Motor neuron (in vitro differentiated cells): ENCODE results near the gene IFT20. TPM values are rescaled to one million over a fixed set of nuclear protein-coding genes. Genes with fewer than 3 reads are reported as not detected.

Experiments used
- ATAC-seq, 8 experiments: fragments of 200-7000 bp; cut with Tn5 transposase; replicated peaks in 6 of 8; 2 replicates each; pipeline ENCODE4 v1.8.0; 2021; ENCODE audit warnings: mild to moderate bottlenecking in 8 of 8, moderate library complexity in 8 of 8
- H3K27ac ChIP-seq, 2 donors: fragments of 250-450 bp; sonication (Bioruptor Pico); 2 replicates each; pipeline ENCODE4 v1.9.0; 2021; ENCODE audit warnings: antibody characterized with exemption in 2 of 2, mild to moderate bottlenecking in 2 of 2, moderate library complexity in 1 of 2
- H3K4me1 ChIP-seq, 2 donors: fragments of 250-450 bp; sonication (Bioruptor Pico); replicated peaks in 1 of 2; 2 replicates each; pipeline ENCODE4 v1.6.1; 2021; ENCODE audit warnings: antibody characterized with exemption in 2 of 2, mild to moderate bottlenecking in 2 of 2, moderate library complexity in 1 of 2
- H3K4me3 ChIP-seq, 5 donors: fragments of 250-450 bp; sonication (Bioruptor Pico); 2 replicates each; pipeline ENCODE4 v1.9.0; 2021; ENCODE audit warnings: antibody characterized with exemption in 5 of 5, mild to moderate bottlenecking in 5 of 5, moderate library complexity in 4 of 5
- WGBS, 10 experiments: fragments of 450-650 bp; shearing (Covaris generic); methylation state at CpG; one replicate each; pipeline ENCODE4 v1.0.0; 2022; 5-methylcytosine and 5-hydroxymethylcytosine counted together
- in situ Hi-C, 9 experiments: fragments of 400-800 bp; cut with MboI; loops; one replicate each; pipeline ENCODE4 v1.15.0; 2021; ENCODE audit warnings: low sequenced_read_pairs in 9 of 9, low pct_unique_long_range_greater_than_20kb in 2 of 9; ENCODE audit not compliant: unreplicated experiment in 9 of 9
- total RNA-seq, 8 experiments: library from RNA; unstranded; fragments of 300-600 nt; gene quantifications; 2 replicates each; pipeline versions ENCODE4 v1.2.3 to v1.2.4, GENCODE V29; 2022

The IFT20 gene, protein sequence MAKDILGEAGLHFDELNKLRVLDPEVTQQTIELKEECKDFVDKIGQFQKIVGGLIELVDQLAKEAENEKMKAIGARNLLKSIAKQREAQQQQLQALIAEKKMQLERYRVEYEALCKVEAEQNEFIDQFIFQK
- 100 to 1,000 TPM in 3 of 8 experiments, 10 to 100 TPM in 5; 30.7 to 106 (median 64.0) TPM for total RNA-seq

DNA sequence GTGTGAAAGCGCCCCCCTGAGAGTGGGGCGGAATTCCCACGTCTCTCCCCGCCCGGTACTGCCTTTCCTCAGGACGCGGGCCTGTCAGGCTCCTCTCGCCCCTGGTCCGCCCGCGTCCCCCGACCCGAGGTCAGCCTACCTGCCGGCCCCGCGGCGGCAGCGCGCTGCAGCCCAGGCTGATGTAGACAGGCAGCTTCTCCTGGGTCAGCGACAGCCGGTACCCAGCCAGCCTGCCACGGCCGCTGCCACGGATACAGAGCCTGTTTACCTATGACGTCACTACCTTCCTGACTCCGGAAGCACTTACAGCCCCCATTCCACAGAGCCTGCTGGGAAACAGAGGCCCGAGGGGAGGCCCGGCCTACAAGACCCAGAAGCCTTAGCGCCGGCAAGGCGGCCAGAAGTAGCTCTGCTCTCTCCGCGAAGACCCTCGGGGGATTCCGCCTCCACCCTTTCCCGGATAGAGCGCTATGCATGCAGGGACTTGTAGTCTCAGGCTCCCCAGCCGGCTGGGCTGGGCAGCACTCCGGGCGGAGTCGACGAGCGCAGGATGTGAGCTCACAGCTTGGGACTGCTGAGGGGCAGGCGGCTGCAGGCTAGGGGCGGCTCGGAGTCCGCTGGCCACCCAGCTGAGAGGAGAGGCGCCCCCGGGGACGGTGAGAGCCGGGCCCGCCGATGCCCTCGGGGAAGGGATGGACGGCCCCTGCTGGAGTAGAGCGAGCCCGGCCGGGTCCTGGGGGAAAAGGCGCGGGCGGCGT lies at the start of gene IFT20, which contains the start of gene TNFAIP1:
Gene IFT20 (minus strand): TSS at position 272 of the 758 bp plus-strand sequence. CDS start 3,487 bp downstream, outside the sequence.
Gene TNFAIP1 (plus strand): TSS at position 561 of the 758 bp plus-strand sequence. CDS start 3,761 bp downstream, outside the sequence.
- WGBS, 10 experiments = 0 to 1% (median 0%) methylated on average over 1 to 20 of the region's 62 CpGs; no CpG with 5 or more reads in 6 of the 10 experiments
- in situ Hi-C loops = no loop called here
- Histone ChIP-seq H3K4me1 (peaks cover 17 to 20% of the 10 kb centered on the region in 2 donors), H3K4me3 (peak within 1 kb of the TSS; percentile 66 to 98 (median 74)), H3K27ac (peak within 1 kb of the TSS; percentile 74 to 95)
- ATAC-seq = peak; percentile 81 to 95 (median 94)

DNA sequence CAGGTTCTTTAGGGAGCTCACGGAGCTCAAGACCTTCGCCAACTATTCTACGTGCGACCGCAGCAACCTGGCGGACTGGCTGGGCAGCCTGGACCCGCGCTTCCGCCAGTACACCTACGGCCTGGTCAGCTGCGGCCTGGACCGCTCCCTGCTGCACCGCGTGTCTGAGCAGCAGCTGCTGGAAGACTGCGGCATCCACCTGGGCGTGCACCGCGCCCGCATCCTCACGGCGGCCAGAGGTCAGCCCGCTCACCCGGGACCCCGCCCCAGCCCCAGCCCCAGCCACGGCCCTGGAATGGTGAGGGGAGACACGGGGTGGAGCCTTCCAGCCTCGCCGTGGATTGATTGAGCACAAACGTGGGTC lies 49.7 kb upstream of the IFT20 start:
- H3K4me3 ChIP-seq = no peak overlapping the region
- in situ Hi-C loops = loop anchor here in 1 of 9 experiments (25.0 kb wide), 1 partner anchor 102 kb away; no protein-coding TSS in a partner anchor
- ATAC-seq = no peak
- peaks cover 0 to 3% of the 10 kb centered on the region in 2 donors for H3K4me1 ChIP-seq
- H3K27ac ChIP-seq = no peak overlapping the region
- WGBS, 10 experiments = 20 to 80% (median 78%) methylated on average over 1 to 6 of the region's 29 CpGs; no CpG with 5 or more reads in 6 of the 10 experiments

DNA sequence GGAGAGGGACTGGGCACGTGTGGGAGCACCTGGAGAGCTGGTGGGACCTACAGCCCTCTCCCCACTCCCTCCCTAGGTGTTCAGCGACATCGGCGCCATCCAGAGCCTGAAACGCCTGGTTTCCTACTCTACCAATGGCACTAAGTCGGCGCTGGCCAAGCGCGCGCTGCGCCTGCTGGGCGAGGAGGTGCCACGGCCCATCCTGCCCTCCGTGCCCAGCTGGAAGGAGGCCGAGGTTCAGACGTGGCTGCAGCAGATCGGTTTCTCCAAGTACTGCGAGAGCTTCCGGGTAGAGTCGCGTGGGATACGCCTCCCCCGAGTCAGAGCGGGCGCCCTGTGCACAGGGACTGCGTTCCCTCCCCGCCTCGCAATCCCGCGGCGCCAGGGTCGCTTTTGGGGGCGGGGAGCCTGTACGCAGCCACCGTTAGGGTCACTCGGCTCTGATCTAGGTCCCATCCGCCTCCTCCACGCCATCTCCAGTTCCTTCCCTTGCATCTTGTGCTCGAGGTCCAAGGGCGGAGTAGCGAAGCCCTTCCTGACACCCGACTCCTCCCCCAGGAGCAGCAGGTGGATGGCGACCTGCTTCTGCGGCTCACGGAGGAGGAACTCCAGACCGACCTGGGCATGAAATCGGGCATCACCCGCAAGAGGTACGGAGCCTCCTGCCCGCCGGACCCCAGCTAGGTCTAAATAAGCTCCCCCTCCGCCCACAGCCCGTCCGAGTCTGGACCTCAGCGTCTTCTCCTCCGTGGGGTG lies 49.2 kb upstream of the IFT20 start:
- in situ Hi-C loops = loop anchor here in 1 of 9 experiments (25.0 kb wide), 1 partner anchor 103 kb away; no protein-coding TSS in a partner anchor
- WGBS, 10 experiments = 33 to 66% (median 60%) methylated on average over 1 to 8 of the region's 56 CpGs; no CpG with 5 or more reads in 6 of the 10 experiments
- H3K4me3 ChIP-seq = no peak overlapping the region
- H3K27ac ChIP-seq = no peak overlapping the region
- ATAC-seq = peak in 7 of 8 experiments; percentile 19 to 98 (median 46)
- H3K4me1 ChIP-seq = peaks cover 0 to 3% of the 10 kb centered on the region in 2 donors

DNA sequence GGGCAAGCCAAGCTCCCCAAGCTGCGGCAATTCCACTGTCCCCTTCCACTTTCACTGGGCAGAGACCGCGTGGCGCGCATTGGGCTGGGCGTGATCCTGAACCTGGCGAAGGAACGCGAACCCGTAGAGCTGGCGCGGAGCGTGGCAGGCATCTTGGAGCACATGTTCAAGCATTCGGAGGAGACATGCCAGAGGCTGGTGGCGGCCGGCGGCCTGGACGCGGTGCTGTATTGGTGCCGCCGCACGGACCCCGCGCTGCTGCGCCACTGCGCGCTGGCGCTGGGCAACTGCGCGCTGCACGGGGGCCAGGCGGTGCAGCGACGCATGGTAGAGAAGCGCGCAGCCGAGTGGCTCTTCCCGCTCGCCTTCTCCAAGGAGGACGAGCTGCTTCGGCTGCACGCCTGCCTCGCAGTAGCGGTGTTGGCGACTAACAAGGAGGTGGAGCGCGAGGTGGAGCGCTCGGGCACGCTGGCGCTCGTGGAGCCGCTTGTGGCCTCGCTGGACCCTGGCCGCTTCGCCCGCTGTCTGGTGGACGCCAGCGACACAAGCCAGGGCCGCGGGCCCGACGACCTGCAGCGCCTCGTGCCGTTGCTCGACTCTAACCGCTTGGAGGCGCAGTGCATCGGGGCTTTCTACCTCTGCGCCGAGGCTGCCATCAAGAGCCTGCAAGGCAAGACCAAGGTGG lies 46.0 kb upstream of the IFT20 start:
- no peak overlapping the region for H3K27ac ChIP-seq
- peak in 5 of 8 experiments; percentile 39 to 79 (median 52) for ATAC-seq
- 0 to 30% (median 20%) methylated on average over 1 to 37 of the region's 72 CpGs; no CpG with 5 or more reads in 4 of the 10 experiments for WGBS, 10 experiments
- peaks cover 0 to 3% of the 10 kb centered on the region in 2 donors for H3K4me1 ChIP-seq
- no peak overlapping the region for H3K4me3 ChIP-seq
- in situ Hi-C loops = loop anchor here in 1 of 9 experiments (25.0 kb wide), 1 partner anchor 106 kb away; no protein-coding TSS in a partner anchor

DNA sequence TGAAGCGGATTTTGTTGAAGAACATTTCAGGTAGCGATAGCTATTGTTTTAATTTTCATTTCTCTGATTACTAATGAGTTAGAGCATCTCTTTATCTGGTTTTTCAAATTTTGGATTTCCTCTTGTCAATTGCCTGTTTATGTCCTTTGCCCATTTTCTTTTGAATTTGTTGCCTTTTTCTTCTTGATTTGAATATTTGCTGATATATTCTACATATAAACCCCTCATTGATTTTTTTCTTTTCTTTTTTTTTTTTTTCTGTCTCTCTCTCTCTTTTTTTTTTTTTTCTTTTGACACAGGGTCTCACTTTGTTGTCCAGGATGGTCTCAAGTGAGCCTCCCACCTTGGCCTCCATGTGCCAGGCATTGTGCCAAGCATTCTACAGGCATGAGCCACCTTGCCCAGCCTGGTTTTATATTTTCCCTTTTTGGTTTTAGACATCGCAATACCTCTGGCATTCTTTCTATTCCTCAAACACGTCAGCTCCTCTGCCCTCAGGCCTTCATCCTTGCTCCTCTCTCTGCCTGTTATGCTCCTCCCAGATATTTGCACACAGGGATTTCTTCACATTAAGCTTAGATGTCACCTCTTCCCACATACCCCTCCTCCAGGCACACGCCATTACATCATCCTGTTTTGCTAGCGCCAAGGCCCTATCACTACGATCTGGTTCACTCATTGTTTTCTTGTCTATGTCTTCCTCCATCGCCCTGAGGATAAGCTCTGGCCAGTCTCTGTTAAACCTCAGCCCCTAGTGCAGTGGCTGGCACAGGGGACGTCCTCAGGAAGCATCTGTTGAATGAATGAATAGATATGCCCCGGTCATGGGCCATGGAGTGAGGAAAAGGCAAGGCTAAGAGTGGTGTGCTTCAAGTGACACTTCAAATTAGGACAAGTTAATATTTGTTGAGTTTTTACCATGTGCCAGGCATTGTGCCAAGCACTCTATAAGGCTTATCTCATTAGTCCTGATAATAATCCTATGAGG lies 44.8 kb upstream of the IFT20 start:
- ATAC-seq = peak in 3 of 8 experiments; percentile 51 to 64 (median 51)
- Histone ChIP-seq H3K27ac (no peak overlapping the region), H3K4me3 (no peak overlapping the region), H3K4me1 (peaks cover 0 to 3% of the 10 kb centered on the region in 2 donors)
- in situ Hi-C loops = loop anchor here in 1 of 9 experiments (25.0 kb wide), 1 partner anchor 107 kb away; no protein-coding TSS in a partner anchor
- 69 to 97% (median 88%) methylated on average over 3 to 10 of the region's 10 CpGs for WGBS, 10 experiments

GRCh38 chr17:28372945-28373274 lies 37.6 kb upstream of the IFT20 start:
- no peak for ATAC-seq
- in situ Hi-C loops = no loop called here
- Histone ChIP-seq H3K4me1 (peaks cover 24 to 26% of the 10 kb centered on the region in 2 donors), H3K27ac (peak overlapping the region in 1 of 2 donors; percentile 92), H3K4me3 (peak overlapping the region; percentile 48 to 68 (median 51))
- 90 to 100% (median 100%) methylated on average over 1 to 4 of the region's 6 CpGs; no CpG with 5 or more reads in 6 of the 10 experiments for WGBS, 10 experiments

DNA sequence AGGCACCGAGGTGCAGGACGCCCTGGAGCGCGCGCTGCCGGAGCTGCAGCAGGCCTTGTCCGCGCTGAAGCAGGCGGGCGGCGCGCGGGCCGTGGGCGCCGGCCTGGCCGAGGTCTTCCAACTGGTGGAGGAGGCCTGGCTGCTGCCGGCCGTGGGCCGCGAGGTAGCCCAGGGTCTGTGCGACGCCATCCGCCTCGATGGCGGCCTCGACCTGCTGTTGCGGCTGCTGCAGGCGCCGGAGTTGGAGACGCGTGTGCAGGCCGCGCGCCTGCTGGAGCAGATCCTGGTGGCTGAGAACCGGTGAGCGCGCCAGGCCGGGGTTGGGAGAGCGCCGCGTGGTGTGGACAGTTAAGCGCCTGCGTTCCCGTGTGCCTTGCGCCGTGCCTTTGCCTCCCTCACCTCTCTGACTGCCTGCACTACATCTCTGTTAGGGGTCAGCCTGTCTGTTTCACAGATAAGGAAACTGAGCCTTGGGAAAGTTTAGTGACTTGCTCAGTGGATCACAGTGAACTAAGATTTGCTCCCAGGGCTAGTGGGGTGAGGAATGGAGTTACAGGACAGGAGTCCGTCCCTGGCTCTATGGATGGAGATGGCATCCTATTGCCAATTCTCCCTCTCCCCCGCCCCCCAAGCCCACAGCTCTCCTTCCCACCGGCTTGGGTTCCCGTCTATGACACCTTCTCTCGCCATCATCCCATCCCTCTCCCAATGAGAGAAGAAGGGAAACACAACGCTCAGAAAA lies 37.1 kb upstream of the IFT20 start:
- ATAC-seq = peak in 3 of 8 experiments; percentile 0 to 13 (median 0)
- WGBS, 10 experiments = 6 to 20% (median 10%) methylated on average over 1 to 9 of the region's 53 CpGs; no CpG with 5 or more reads in 6 of the 10 experiments
- H3K27ac ChIP-seq = peak overlapping the region; percentile 86 to 92
- peaks cover 24 to 26% of the 10 kb centered on the region in 2 donors for H3K4me1 ChIP-seq
- in situ Hi-C loops = no loop called here
- H3K4me3 ChIP-seq = peak overlapping the region; percentile 48 to 68 (median 51)

GRCh38 chr17:28371245-28372202 lies 36.3 kb upstream of the IFT20 start, which contains the start of gene SARM1:
SARM1 (plus strand) TSS chr17:28371694; CDS start chr17:28372033, 339 bp downstream.
- Histone ChIP-seq H3K4me3 (peak within 1 kb of the TSS; percentile 48 to 68 (median 51)), H3K4me1 (peaks cover 24 to 26% of the 10 kb centered on the region in 2 donors), H3K27ac (peak within 1 kb of the TSS; percentile 86 to 92)
- in situ Hi-C loops = no loop called here
- ATAC-seq = peak; percentile 83 to 91 (median 90)
- 0% methylated on average over 3 of the region's 80 CpGs; no CpG with 5 or more reads in 9 of the 10 experiments for WGBS, 10 experiments

DNA sequence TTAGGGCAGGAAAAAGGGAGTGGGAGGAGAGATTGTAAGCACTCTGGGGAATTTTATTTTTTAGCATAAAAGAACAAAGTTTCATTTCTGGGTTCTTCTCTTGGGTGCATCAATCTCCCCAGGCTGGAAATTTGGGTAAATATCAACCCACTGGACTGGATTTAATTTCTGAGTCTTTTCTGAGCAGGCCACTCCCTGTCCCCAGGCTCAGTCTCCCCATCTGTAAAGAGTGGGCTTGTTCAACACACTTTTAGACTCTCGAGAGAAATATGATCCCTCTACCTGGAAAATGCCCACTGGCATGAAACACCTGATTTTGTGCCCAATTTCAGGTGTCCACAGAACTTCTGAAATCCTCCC lies 35.5 kb upstream of the IFT20 start:
- peak overlapping the region in 2 of 5 donors; percentile 13 to 68 for H3K4me3 ChIP-seq
- H3K27ac ChIP-seq = no peak overlapping the region
- ATAC-seq = no peak
- in situ Hi-C loops = no loop called here
- peaks cover 24 to 26% of the 10 kb centered on the region in 2 donors for H3K4me1 ChIP-seq
- 100% methylated on average over 1 of the region's 1 CpG; no CpG with 5 or more reads in 8 of the 10 experiments for WGBS, 10 experiments
